HG02642 (cell line): ENCODE data around the gene CNTNAP5.

ENCODE experiments used
- ATAC-seq: cut with Tn5 transposase; IDR thresholded peaks from one replicate; pipeline ENCODE4 v1.9.1; 2021; ENCODE audit warnings: mild to moderate bottlenecking; ENCODE audit not compliant: unreplicated experiment, poor library complexity

CNTNAP5 gene

DNA sequence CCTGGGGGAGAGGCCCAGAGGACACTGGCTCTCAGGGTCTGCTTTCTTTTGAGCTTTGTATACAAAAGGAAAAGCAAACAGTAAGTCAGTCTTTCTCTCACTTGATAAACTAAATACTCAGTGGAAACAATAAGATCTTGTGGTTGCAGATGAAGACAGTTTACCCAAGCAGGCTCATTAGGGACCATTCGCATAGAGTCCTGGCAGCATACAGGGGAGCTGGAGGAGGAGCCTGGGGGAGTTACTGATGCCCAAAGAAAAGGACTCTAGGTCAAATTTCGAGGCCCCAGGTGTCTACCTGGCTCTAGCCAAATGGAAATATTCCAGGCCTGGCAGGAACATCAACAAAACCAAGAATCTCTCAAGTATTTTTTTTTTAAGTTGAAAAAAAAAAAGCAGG, 225.3 kb downstream of the CNTNAP5 start:
- no peak for ATAC-seq

DNA sequence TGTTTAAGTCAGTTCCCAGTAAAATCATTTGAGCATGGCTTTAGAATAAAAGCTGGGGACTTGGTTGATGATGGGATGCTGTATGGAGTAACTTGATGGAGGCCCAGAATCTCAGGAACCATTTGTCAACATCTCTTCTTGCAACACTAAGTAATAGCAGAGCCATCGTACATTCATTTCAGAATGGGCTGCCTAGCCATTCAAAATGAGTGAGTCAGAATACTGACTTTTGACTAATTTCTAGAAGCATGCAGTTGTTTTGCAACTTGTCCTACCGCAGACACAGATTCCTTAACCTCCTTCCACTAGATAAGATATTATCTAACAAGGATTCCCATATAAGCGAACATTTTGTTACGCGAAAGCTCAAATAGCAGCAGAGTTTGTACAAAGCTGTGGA, 229.5 kb downstream of the CNTNAP5 start:
- no peak for ATAC-seq

DNA sequence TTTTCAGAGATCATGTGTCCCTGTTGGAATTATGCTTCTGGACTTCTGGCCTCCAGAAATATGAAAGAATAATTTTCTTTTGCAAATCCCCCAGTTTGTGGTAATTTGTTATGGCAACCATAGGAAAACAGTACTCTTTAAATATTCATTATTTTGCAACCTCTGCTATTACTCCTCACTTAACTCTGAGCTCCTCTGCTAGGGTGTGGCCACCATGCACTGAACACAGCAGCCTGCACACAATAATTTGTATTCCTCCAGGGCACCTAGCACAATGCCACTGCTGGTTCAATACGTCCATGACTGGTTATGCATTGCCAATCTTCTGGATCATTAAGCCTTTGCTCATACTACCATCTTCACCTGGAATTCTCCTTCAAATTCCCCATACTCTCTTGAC, 232.0 kb downstream of the CNTNAP5 start:
- no peak for ATAC-seq

DNA sequence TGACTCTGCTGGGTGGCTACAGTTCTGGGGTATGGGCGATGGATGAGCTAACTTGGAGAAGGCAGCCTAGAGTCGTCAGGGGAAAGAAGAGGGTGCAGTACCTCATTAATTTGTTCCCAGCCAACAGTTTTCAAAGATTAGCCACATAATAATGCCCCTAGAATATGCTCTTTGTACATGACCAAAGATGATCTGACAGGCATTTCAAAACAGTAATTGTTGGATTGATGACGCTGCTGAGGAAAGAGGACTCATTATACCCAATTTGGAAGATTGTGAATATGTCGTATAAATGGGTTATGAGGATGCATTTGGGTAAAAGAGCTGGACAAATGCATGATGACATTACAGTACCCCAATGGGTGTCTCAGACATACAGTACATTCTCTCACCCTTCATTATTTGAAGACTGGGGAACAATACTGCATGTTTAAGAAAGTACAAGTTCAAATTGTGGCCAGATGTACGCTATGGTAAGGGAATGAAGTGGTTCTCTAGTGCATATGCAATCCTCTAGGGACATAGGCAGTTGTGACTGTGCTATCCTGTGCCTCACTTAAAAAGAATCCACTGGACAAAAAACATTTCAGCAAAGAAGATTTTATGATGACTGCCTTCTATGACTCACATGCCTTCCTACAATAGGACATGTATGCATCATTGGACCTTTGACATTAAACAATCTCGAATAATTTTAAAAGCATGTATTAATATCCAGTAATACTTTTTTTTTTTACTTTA, 233.2 kb downstream of the CNTNAP5 start:
- no peak for ATAC-seq

DNA sequence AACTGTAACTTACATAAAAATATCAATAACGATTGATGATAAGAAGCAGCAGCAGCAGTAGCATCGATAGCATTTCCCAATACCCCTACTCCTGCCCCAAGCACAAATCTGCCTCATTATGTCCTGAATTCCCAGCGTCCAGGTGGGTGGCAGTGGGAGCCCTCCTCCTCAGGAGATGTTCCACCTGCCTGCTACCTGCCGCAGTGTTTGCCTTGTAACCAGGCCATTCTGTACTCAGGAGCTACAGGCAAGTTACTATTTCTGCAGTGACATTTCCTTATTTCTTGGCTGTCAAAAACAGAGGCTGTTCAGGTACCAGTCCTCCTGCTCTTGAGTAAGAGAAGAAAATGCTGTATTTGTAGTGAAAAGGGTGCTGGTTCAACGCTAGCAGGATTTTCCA, 236.4 kb downstream of the CNTNAP5 start:
- no peak for ATAC-seq

DNA sequence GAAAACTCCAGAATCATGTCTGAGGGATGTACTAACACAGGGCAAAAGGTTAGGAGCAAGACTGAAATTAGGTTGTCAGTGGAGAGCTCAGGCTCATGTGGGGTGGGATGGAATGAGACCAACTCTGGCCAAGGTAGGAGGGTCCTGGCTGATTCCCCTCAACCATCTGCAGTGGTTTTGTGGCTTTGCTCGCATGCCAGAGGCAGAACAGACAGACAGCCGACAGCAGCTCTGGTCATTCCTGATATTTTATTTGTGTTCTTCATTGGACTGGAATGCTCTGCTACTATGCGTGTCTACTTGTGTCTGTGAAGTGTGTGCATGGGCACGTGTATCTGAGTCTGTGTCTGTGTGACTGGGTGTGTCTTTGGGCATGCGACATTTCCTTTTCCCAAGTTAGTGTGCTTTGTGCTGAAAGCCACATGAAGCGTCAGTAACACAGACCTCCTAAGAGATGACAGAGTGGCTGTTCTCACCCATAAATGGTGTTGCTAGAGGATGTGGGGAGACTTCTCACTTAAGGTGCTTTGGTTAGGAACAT, 239.5 kb downstream of the CNTNAP5 start:
- no peak for ATAC-seq

DNA sequence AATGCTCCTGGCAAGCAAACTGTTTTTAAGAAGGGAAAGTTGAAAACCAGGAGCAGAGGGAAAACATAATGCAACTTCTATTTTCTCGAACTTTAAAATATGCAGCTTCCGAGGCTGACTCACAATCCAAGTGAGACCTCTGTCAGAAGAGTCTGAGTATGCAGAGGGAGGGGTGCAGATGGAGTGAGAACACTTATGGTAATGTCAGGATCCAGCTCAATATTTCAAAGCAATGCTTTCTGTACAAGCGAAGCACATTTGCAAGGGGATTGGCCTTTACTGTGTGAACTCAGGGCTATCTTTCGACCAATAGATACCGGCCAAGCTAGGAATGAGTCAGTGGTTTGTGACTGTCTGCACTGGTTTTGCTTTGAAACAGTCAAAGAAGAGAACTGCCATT, 242.7 kb downstream of the CNTNAP5 start:
- no peak for ATAC-seq

DNA sequence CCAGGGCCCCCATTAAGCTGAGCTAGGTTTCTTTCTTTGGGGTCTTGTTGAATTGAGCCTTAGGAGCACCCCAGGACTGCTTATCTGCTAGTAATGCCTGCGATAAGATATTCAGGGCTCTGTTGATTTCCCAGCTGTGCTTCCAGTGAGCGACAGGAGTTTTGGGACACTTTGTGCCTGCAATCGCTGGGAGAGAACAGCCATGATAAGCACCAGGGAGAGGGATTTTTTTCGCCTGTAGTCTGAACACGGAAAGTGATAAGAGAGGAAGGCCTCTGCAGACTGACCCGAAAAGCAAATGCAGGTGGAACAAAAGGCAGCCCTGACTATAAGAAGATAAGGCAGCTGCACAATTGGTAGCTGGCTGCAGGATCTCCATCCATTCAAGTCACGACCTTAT, 244.3 kb downstream of the CNTNAP5 start:
- ATAC-seq, result no peak

DNA sequence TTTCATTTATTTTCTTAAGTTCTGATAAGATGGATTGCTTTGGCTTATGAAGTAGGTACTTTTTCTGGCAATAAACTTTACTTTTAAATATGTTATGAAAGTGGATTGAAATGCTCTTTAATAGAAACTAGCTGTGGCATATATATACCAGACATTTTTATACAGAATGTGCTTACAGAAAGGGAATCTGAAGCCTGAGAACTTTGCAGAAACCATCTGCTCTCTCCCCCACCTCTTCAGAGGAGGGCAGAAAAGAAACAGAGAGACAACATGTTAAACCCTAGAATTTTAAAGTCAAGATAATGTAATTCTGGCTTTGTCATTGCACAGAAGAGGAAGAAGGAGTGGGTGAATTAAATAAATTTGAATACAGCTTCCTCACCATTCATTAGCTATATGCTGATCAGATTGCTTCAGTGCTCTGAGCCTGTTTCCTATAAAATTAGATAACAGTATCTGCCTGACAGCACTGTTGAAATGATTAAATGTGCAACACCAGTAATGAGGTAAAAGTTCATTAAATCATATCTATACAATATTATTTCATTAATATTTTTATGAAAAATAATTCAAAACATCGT, 247.3 kb downstream of the CNTNAP5 start:
- ATAC-seq, result no peak

DNA sequence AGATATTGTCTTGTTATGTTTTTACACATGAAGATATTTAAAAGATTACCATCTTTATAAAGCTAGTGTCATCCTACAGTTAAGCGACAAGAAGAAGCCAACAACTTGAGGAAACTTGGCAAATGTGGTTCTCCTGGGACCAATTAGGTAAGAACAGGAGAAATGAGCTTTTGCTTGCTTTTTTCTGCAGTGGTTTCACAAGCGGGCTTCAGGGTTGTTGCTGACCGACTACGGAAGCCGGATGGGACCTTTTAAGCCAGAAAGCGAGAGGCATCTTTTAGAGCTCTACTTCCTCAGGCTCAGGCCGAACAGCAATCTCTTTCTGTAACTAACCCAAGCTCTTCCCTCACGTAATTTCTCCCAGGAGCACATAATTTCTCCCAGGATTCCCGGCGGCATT, 256.5 kb downstream of the CNTNAP5 start:
- no peak for ATAC-seq

DNA sequence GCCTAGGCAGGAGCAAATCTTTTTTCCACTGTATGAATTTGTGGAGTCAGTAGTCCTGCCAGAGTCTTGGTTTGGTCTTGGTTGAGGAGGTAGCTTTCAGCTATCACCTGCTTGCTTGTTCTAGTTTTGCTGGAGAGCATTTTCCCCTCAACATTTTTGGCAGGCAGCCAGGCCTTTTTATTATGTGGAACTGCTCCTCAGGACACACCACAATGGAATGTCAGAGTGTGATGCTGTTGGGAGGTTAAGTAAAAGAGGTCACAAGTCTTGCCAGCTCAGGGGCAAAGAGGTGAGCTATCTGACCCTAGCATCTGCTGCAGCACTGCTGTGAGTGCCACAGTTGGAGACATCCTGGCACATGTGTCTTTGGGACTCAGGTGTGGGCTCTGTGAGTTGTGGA, 258.0 kb downstream of the CNTNAP5 start:
- no peak for ATAC-seq

DNA sequence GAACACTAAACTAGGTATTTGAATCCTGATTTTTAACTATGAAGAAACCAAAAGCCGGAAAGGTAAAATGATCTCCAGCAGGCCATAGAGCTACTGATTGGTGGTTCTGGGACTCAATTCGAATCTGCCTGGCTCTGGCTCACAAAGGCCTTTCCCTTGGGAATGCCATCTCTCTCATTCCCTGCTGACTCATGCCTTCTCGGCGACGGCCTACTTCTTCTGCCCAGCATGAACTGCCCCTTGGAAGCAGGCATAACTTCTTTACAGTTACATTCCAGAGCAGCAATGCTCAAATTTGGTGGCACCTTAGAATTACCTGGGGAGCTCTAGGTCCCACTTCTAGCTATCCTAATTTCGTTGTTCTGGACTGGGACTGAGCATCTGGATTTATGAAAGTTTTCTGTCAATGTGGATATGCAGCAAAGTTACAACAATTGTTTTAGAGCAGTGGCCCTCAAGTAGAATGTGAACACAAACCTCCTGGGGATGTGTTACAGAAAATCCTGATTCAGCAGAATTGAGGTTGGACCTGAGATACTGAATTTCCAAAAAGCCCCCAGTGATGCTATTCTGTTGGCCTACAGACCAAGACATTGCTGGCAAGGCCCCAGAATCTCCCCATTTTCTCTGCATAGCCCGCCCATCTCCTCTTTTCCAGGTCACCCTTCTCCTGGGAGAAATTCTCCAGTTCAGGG, 261.1 kb downstream of the CNTNAP5 start:
- ATAC-seq, result no peak

DNA sequence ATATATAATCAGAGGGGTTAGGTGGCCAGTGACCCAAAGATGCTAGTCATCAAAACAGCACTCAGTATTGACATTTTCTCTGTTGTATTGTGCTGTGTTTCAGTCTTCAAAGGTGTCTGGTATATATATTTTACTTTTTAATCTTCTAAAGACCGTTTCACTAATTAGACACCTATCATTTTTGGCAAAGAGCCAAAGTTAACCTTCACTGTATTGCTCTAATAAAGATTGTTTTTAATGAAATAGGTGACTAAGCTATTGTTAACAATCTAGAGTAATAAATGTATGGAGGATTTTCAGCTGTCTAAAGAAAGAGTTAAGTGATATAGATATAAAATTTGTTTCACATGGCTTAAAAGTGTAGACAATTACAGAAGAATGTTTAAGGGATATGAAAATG, 264.0 kb downstream of the CNTNAP5 start:
- ATAC-seq, result no peak

DNA sequence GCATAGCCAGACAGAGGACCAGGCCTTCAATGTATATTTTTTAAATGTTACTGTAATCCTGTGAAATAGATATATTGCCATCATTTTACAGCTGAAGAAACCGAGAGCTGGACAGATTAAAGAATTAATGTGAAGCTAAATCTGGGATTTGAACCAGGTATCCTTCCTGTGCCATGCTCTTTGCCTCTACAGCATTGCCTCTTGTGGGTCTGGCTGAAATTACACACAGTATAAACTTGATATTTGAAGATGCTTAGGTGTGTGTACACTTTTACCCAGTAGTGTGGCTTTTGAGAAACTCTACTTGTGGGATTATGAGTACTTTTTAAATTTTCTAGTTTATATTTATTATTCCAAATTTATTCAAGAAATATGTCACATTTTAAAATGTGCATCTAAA, 264.5 kb downstream of the CNTNAP5 start:
- ATAC-seq, result no peak

DNA sequence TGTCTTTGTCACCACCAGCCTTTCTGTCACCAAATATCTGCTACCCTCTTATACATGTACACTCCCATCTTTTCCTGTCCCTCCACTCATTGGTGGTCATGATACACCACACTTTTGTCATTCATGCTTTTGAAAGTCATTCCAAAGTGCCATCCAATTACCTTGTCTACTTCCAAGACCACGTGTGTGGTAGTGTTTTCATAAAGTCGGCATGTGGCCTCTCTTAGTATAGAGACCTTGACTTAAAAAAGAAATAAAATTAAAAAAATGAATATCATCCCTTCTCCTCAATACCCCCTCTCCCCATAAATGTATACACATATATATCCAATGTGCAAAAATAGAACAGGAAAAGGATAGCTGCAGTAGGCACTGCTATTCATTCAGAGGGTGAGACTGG, 271.4 kb downstream of the CNTNAP5 start:
- ATAC-seq, result no peak

DNA sequence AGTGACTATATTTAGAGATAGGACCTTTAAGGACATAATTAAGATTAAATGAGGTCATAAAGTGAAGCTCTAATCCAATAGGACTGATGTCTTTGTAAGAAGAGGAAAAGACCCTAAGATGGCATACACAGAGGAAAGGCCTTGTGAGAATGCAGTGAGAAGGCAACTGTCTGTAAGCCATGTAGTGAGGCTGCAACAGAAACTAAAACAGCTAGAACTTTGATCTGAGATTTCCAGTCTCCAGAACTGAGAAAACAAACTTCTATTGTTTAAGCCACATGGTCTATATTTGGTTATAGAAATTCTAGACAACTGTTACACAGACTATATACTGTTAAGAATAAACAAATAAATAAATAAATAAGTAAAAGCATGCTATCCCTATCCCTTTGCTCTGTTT, 276.8 kb downstream of the CNTNAP5 start:
- no peak for ATAC-seq

DNA sequence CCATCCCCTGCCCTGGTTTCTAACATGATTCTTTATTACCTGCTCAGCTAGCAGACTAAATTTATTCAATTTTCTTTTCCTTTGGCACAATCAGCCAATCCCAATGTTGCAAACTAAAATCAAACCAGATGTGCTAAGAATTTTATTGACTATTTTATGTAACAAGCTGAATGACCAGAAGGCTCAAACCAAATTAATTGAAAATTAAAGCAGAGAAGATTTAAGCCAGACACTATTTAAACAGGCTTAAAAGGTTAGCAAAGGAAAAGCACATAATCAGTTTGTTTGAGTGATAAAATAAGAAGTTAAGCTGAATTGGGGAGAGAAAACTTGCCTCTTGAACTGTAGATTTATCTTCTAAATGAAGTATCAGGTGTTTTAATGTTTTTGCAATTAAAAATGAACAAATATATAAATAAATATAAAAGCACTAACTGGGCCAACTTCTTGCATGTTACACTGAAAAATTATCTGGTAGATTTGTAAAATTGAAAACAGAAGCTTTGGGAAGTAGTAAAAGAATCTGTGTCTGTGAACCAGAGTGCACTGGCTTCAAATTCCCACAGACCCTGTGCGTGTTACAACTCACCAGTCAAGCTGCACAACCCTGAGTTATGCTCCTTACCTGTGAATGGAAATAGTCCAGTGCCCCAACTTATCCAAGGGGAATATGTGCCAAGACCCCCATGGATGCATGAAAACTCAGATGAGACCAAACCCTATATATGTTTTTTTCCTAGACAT, 283.4 kb downstream of the CNTNAP5 start:
- no peak for ATAC-seq

DNA sequence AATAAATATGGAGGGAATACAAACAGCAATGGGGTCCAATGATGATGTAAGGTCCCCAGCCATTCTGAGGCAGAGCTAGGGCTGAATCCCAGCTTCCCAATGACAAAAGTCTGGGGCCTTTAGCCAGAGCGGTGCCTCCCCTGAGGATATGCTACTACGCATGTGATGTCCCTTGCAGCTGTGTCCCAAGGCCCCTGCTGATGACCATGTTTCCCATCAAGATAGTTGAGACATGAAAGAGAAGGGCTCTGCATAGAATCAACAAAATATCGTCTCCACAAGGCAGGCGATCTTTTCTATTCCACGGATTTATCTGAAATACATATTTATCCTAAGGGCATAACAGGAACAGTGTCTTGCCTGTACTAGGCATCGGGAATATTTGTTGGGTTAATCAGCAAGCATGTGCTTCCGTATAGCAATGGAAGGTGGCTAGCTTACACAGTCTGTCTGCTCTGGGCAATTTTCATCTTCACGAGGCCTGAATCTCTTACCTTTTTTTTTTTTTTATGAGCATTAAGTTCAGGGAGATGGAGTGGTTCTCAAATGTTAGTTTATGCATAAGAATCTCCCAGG, 284.6 kb downstream of the CNTNAP5 start:
- no peak for ATAC-seq

DNA sequence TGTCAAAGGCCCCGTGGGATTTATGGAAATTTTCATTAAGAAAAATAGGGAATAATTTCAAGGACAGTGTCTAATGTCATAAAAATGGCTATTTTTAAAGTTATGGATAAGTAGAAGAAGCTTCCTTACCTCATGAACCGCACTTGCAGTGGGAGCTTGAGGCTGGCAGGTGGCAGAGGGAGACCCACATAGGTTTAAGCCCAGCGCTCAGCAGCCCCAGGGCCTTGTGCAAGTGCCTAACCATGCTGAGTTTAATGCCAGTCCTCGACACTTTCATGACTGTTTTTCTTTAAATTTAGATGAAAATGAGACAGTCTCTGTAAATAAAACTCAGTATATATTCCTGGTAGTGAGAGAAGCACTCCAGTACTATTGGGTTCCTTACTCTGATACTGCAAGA, 285.6 kb downstream of the CNTNAP5 start:
- ATAC-seq, result no peak

DNA sequence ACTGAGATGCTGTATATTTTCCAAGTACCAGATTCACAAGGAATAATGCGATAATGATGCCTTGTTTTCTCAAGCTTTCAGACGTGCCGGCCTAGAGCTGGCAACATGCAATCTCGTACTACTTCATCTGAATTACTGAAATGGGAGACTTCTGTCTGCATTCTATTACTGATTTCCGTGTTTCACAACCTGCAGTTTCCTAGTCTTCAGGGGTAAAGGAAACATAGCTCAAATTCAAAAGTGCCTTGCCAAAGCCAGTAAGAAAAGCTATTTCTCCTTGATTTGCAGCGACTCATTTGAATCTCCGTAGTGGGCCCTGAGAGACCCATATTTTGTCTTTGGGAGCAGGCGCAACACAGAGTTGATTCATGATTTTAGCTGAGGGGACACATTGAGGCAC, 289.0 kb downstream of the CNTNAP5 start:
- no peak for ATAC-seq
